ENCODE results near the gene BEGAIN. TPM values are rescaled to one million over a fixed set of nuclear protein-coding genes. Genes with fewer than 3 reads are reported as not detected.

The BEGAIN gene
- total and polyA plus RNA-seq, 2 donors (not counting 3 experiments of a cell fraction or from before 2014, with no cell fraction given): 0.49 TPM; not detected in 1

- BruUV-seq (replicated peaks): no TSS peak
- Histone ChIP-seq H3K9me1 (replicated peaks; ENCODE audit: control insufficient read depth, extremely low read depth, insufficient read depth, low read length) (no peaks in the 10 kb centered on the region), H3K4me2 (ENCODE audit: insufficient read depth, low read length) (no peak overlapping the region), H3K79me2 (ENCODE audit: control insufficient read depth, insufficient read depth, low read length) (no peaks in the 10 kb centered on the region), H4K20me1 (replicated peaks; ENCODE audit: control insufficient read depth, extremely low read depth, insufficient read depth, low read length) (peaks cover 2% of the 10 kb centered on the region), H3K27ac (ENCODE audit: insufficient read depth, low read depth, low read length) (no peak overlapping the region), H3K4me1 (ENCODE audit: control insufficient read depth, extremely low read depth, insufficient read depth, low read length) (no peaks in the 10 kb centered on the region), H3K36me3 (ENCODE audit: control insufficient read depth in 2 of 2, extremely low read depth in 1 of 2, insufficient read depth in 2 of 2, low read length in 2 of 2) (no peaks in the 10 kb centered on the region), H3K4me3 (replicated peaks in 1 of 3; ENCODE audit: insufficient read depth in 1 of 3, low read depth in 1 of 3, low read length in 3 of 3) (no peak overlapping the region), H2AFZ (ENCODE audit: low read depth, low read length) (no peak overlapping the region), H3K9me3 (replicated peaks; ENCODE audit: control insufficient read depth, insufficient read depth, low read length) (no peaks in the 10 kb centered on the region), H3K27me3 (ENCODE audit: control insufficient read depth in 2 of 2, insufficient read depth in 2 of 2, low read length in 2 of 2) (no peaks in the 10 kb centered on the region), H3K9ac (replicated peaks; ENCODE audit: extremely low read depth, insufficient read depth, low read length) (no peak overlapping the region)
- FAIRE-seq: no peak
- ChIA-PET POLR2A (no interaction called here), CTCF (no interaction called here)
- no peak for TF ChIP-seq FOS (IDR thresholded peaks at IDR 0.05; ENCODE audit: borderline replicate concordance, insufficient read depth, low read length)
- TF ChIP-seq EZH2 (IDR thresholded peaks at IDR 0.05; ENCODE audit: borderline replicate concordance, low read depth, low read length, severe bottlenecking): no peak
- no peak for TF ChIP-seq JUN (IDR thresholded peaks at IDR 0.05; ENCODE audit: borderline replicate concordance, insufficient read depth, insufficient read length, low read depth)
- TF ChIP-seq CTCF (IDR thresholded peaks at IDR 0.05; ENCODE audit: extremely low read depth in 1 of 2, insufficient read depth in 1 of 2, low read depth in 1 of 2, low read length in 2 of 2): no peak
- no peak for TF ChIP-seq POLR2AphosphoS5 (IDR thresholded peaks at IDR 0.05; ENCODE audit: insufficient read depth, low read depth, low read length)
- TF ChIP-seq POLR2A (IDR thresholded peaks at IDR 0.05; ENCODE audit: low read depth, low read length): no peak
- dilution Hi-C loops (cut with MboI; ENCODE audit: extremely low pct_ligation_motif_present, low sequenced_read_pairs) (no loop called here), intact Hi-C loops (cut with micrococcal nuclease) (no loop called here)
- no peak for DNase-seq (ENCODE audit: low read depth, low spot score)
These were observed 97.0 kb downstream of the BEGAIN start for GRCh38 chr14:100490252-100490651.

GRCh38 chr14:100488057-100488456, 99.2 kb downstream of the BEGAIN start:
- intact Hi-C loops (cut with micrococcal nuclease): no loop called here
- no TSS peak for BruUV-seq (replicated peaks)
- Histone ChIP-seq H3K36me3 (ENCODE audit: control insufficient read depth in 2 of 2, extremely low read depth in 1 of 2, insufficient read depth in 2 of 2, low read length in 2 of 2) (no peaks in the 10 kb centered on the region), H3K4me3 (replicated peaks in 1 of 3; ENCODE audit: insufficient read depth in 1 of 3, low read depth in 1 of 3, low read length in 3 of 3) (no peak overlapping the region), H4K20me1 (replicated peaks; ENCODE audit: control insufficient read depth, extremely low read depth, insufficient read depth, low read length) (peaks cover 2% of the 10 kb centered on the region), H3K79me2 (ENCODE audit: control insufficient read depth, insufficient read depth, low read length) (no peaks in the 10 kb centered on the region), H3K9me3 (replicated peaks; ENCODE audit: control insufficient read depth, insufficient read depth, low read length) (no peaks in the 10 kb centered on the region), H3K27ac (ENCODE audit: insufficient read depth, low read depth, low read length) (no peak overlapping the region), H3K27me3 (ENCODE audit: control insufficient read depth in 2 of 2, insufficient read depth in 2 of 2, low read length in 2 of 2) (no peaks in the 10 kb centered on the region), H3K4me2 (ENCODE audit: insufficient read depth, low read length) (no peak overlapping the region), H3K9ac (replicated peaks; ENCODE audit: extremely low read depth, insufficient read depth, low read length) (no peak overlapping the region), H3K4me1 (ENCODE audit: control insufficient read depth, extremely low read depth, insufficient read depth, low read length) (no peaks in the 10 kb centered on the region), H3K9me1 (replicated peaks; ENCODE audit: control insufficient read depth, extremely low read depth, insufficient read depth, low read length) (no peaks in the 10 kb centered on the region), H2AFZ (ENCODE audit: low read depth, low read length) (no peak overlapping the region)
- FAIRE-seq (no peak), DNase-seq (ENCODE audit: low read depth, low spot score) (no peak)
- TF ChIP-seq FOS (IDR thresholded peaks at IDR 0.05; ENCODE audit: borderline replicate concordance, insufficient read depth, low read length) (no peak), EZH2 (IDR thresholded peaks at IDR 0.05; ENCODE audit: borderline replicate concordance, low read depth, low read length, severe bottlenecking) (no peak)
- ChIA-PET CTCF (interaction anchor here (1.0 kb wide), 1 partner anchor 11 kb away, joined by 3 read pairs; no protein-coding TSS in a partner anchor), POLR2A (no interaction called here)
- dilution Hi-C loops (cut with MboI; ENCODE audit: extremely low pct_ligation_motif_present, low sequenced_read_pairs): no loop called here
